HG02970 (cell line): Measurements from ENCODE around the gene HDAC4.

Experiments
- ATAC-seq: cut with Tn5 transposase; IDR thresholded peaks from one replicate; pipeline ENCODE4 v1.9.1; 2021; ENCODE audit warnings: mild to moderate bottlenecking, moderate library complexity, moderate number of reproducible peaks; ENCODE audit not compliant: unreplicated experiment, low FRiP score

Gene HDAC4

GRCh38 chr2:239230318-239231052, 170.3 kb downstream of the HDAC4 start:
- no peak for ATAC-seq

- ATAC-seq, result no peak
These were observed 171.1 kb downstream of the HDAC4 start for GRCh38 chr2:239229545-239230279.

- no peak for ATAC-seq
These were observed 173.0 kb downstream of the HDAC4 start for GRCh38 chr2:239227661-239228371.

- no peak for ATAC-seq
These were observed 173.9 kb downstream of the HDAC4 start for GRCh38 chr2:239226677-239227581.

- no peak for ATAC-seq
These were observed 174.8 kb downstream of the HDAC4 start for GRCh38 chr2:239225871-239226561.

- ATAC-seq, result no peak
These were observed 175.4 kb downstream of the HDAC4 start for GRCh38 chr2:239225371-239225851.

- ATAC-seq, result no peak
These were observed 175.9 kb downstream of the HDAC4 start for GRCh38 chr2:239224955-239225354.

GRCh38 chr2:239224199-239224570, 176.6 kb downstream of the HDAC4 start:
- ATAC-seq, result no peak

- ATAC-seq, result no peak
These were observed 177.3 kb downstream of the HDAC4 start for GRCh38 chr2:239223310-239224198.

GRCh38 chr2:239222706-239223309, 178.0 kb downstream of the HDAC4 start:
- no peak for ATAC-seq

GRCh38 chr2:239222312-239222660, 178.5 kb downstream of the HDAC4 start:
- no peak for ATAC-seq

- no peak for ATAC-seq
These were observed 179.8 kb downstream of the HDAC4 start for GRCh38 chr2:239220981-239221396.

- ATAC-seq, result no peak
These were observed 180.5 kb downstream of the HDAC4 start for GRCh38 chr2:239220341-239220740.

GRCh38 chr2:239216614-239217273, 184.1 kb downstream of the HDAC4 start:
- ATAC-seq, result no peak

GRCh38 chr2:239215988-239216613, 184.7 kb downstream of the HDAC4 start:
- ATAC-seq, result no peak

- no peak for ATAC-seq
These were observed 185.5 kb downstream of the HDAC4 start for GRCh38 chr2:239215136-239215925.

- no peak for ATAC-seq
These were observed 186.1 kb downstream of the HDAC4 start for GRCh38 chr2:239214725-239215124.
